B cell (primary cell): ENCODE results near the gene HDAC7. TPM values are rescaled to one million over a fixed set of nuclear protein-coding genes. Genes with fewer than 3 reads are reported as not detected.
A peak's percentile ranks its signal among the peaks of the same experiment; 100 is the strongest.

Experiments
- ATAC-seq: fragments of 200-7000 bp; cut with Tn5 transposase; one replicate; pipeline ENCODE4 v1.10.0; 2021; ENCODE audit warnings: low read depth, mild to moderate bottlenecking, moderate number of reproducible peaks, moderate library complexity
- CTCF ChIA-PET: fragments of 350-600 bp; sonication (Branson Sonifier 250); formaldehyde crosslinking; loops from one replicate; lab custom pipeline; 2021; ENCODE audit warnings: antibody characterized with exemption, inconsistent platforms; lab: Charles Lee
- POLR2A ChIA-PET: fragments of 350-600 bp; sonication (Branson Sonifier 250); formaldehyde crosslinking; loops from one replicate; lab custom pipeline; 2021; ENCODE audit warnings: antibody characterized with exemption; lab: Charles Lee
- DNase-seq: peaks from one replicate; pipeline ENCODE4 v3.0.0; 2013
- H2AFZ ChIP-seq: 2 replicates; pipeline ENCODE4 v1.6.1; 2012; ENCODE audit warnings: mild to moderate bottlenecking, low read depth, low read length; ENCODE audit not compliant: insufficient read depth, poor library complexity, severe bottlenecking
- H3K27ac ChIP-seq, 2 donors: 1 replicate in 1 of 2; 2 replicates in 1 of 2; pipeline ENCODE4 v1.5.1; 2012 to 2013; ENCODE audit warnings: low read length in 2 of 2, mild to moderate bottlenecking in 2 of 2, moderate library complexity in 1 of 2
- H3K27me3 ChIP-seq, 4 experiments: fragments of 200-600 bp in 1 of 4; sonication (generic) in 1 of 4; replicated peaks in 1 of 4; 1 replicate in 2 of 4; 2 replicates in 2 of 4; pipeline versions ENCODE4 v1.6.1 to v1.7.0; 2013 to 2016; ENCODE audit warnings: low read length in 3 of 4, mild to moderate bottlenecking in 2 of 4, mixed read lengths in 1 of 4, moderate library complexity in 1 of 4; ENCODE audit not compliant: insufficient read depth in 4 of 4, control insufficient read depth in 3 of 4; ENCODE audit errors: control extremely low read depth in 1 of 4
- H3K36me3 ChIP-seq, 2 experiments: replicated peaks in 1 of 2; 1 replicate in 1 of 2; 2 replicates in 1 of 2; pipeline versions ENCODE4 v1.6.1 to v1.7.1; 2013; ENCODE audit warnings: low read length in 1 of 2; ENCODE audit not compliant: insufficient read depth in 2 of 2, control insufficient read depth in 1 of 2; ENCODE audit errors: control extremely low read depth in 1 of 2, extremely low read depth in 1 of 2
- H3K4me1 ChIP-seq, 2 donors: fragments of 200-600 bp in 1 of 2; sonication (generic) in 1 of 2; 1 replicate in 1 of 2; 2 replicates in 1 of 2; pipeline versions ENCODE4 v1.5.1 to v1.6.1; 2013 to 2017; ENCODE audit warnings: low read length in 2 of 2; ENCODE audit not compliant: control insufficient read depth in 2 of 2, insufficient read depth in 2 of 2
- H3K4me2 ChIP-seq: replicated peaks from 2 replicates; pipeline ENCODE3; 2012; ENCODE audit warnings: mild to moderate bottlenecking, low read depth, low read length; ENCODE audit not compliant: poor library complexity, severe bottlenecking
- H3K4me3 ChIP-seq, 5 experiments: fragments of 200-600 bp in 1 of 5; sonication (generic) in 1 of 5; 1 replicate in 3 of 5; 2 replicates in 2 of 5; pipeline versions ENCODE4 v1.5.1 to v1.7.0; 2011 to 2016; ENCODE audit warnings: low read length in 4 of 5, mild to moderate bottlenecking in 4 of 5, low read depth in 2 of 5, control low read depth in 1 of 5, moderate library complexity in 1 of 5; ENCODE audit not compliant: insufficient read depth in 1 of 5; ENCODE audit errors: control extremely low read depth in 1 of 5, extremely low read depth in 1 of 5
- H3K79me2 ChIP-seq: fragments of 200-600 bp; sonication (generic); one replicate; pipeline ENCODE4 v1.6.0; 2016; ENCODE audit warnings: low read length; ENCODE audit not compliant: control insufficient read depth, insufficient read depth
- H3K9ac ChIP-seq: fragments of 200-600 bp; sonication (generic); 2 replicates; pipeline ENCODE4 v1.6.1; 2017; ENCODE audit warnings: mild to moderate bottlenecking, low read length, moderate library complexity
- H3K9me3 ChIP-seq, 3 donors: one replicate each; pipeline versions ENCODE4 v1.6.1 to v1.7.1; 2013; ENCODE audit warnings: low read length in 2 of 3; ENCODE audit not compliant: control insufficient read depth in 2 of 3, insufficient read depth in 1 of 3; ENCODE audit errors: control extremely low read depth in 1 of 3
- H4K20me1 ChIP-seq: 2 replicates; pipeline ENCODE4 v1.6.0; 2012; ENCODE audit warnings: mild to moderate bottlenecking, low read length; ENCODE audit not compliant: insufficient read depth, control insufficient read depth, poor library complexity, severe bottlenecking
- H3K27ac Mint-ChIP-seq: one replicate; pipeline ENCODE4 v1.8.0; 2021; ENCODE audit warnings: mixed read lengths
- H3K27me3 Mint-ChIP-seq: one replicate; pipeline ENCODE4 v1.8.0; 2021; ENCODE audit warnings: mixed read lengths
- H3K4me1 Mint-ChIP-seq: one replicate; pipeline ENCODE4 v1.8.0; 2021; ENCODE audit warnings: mixed read lengths
- H3K4me3 Mint-ChIP-seq: one replicate; pipeline ENCODE4 v1.8.0; 2021; ENCODE audit warnings: mixed read lengths
- H3K9me3 Mint-ChIP-seq: one replicate; pipeline ENCODE4 v1.8.0; 2022; ENCODE audit warnings: mixed read lengths; ENCODE audit not compliant: insufficient read depth
- EZH2 ChIP-seq: IDR thresholded peaks from 2 replicates; pipeline ENCODE4 v1.6.1; 2012; ENCODE audit warnings: borderline replicate concordance, low read depth, mild to moderate bottlenecking, moderate library complexity, low read length; ENCODE audit not compliant: insufficient read depth, poor library complexity, severe bottlenecking
- WGBS: methylation state at CpG from one replicate; pipeline ENCODE4 v1.1.5; 2013; ENCODE audit warnings: missing lambda C conversion rate; ENCODE audit not compliant: insufficient coverage; 5-methylcytosine and 5-hydroxymethylcytosine counted together
- intact Hi-C: fragments of 100-400 bp; cut with micrococcal nuclease; formaldehyde crosslinking; loops from one replicate; pipeline ENCODE4 v1.10.0; 2022
- polyA plus RNA-seq: library from polyadenylated mRNA; depleted of rRNA; stranded (reverse); fragments of >200 nt; gene quantifications from 2 replicates; pipeline ENCODE4 v1.2.3, GENCODE V29; 2012
- total RNA-seq, 2 donors: library from RNA; stranded (reverse); fragments of 120-200 nt in 1 of 2; gene quantifications; 1 replicate in 1 of 2; 2 replicates in 1 of 2; pipeline versions ENCODE4 v1.2.3 to v1.2.4, GENCODE V29; 2013 to 2022
- TF ChIP-seq, protein P1 (sequence below): fragments of 200-600 bp; IDR thresholded peaks from one replicate; pipeline ENCODE4 v1.8.0; 2022; ENCODE audit warnings: antibody characterized with exemption, mild to moderate bottlenecking

The HDAC7 gene
- total and polyA plus RNA-seq, 2 donors (not counting 1 experiment from before 2014, with no cell fraction given): 87.2 to 178 TPM

- ChIA-PET CTCF (interaction anchor here (0.5 to 14.1 kb wide), 4 partner anchors 9 to 55 kb away, joined by 3 to 452 read pairs (median 104); partner anchors contain the start of gene SLC48A1), POLR2A (no interaction called here)
- Mint-ChIP-seq H3K9me3 (no peaks in the 10 kb centered on the region), H3K4me3 (no peak overlapping the region), H3K27me3 (no peaks in the 10 kb centered on the region), H3K27ac (peak overlapping the region; percentile 12), H3K4me1 (peaks cover 61% of the 10 kb centered on the region)
- Histone ChIP-seq H3K4me1 (peaks cover 40 to 59% of the 10 kb centered on the region in 2 donors), H4K20me1 (no peaks in the 10 kb centered on the region), H3K9ac (no peak overlapping the region), H3K27ac (no peak overlapping the region), H3K9me3 (no peaks in the 10 kb centered on the region), H3K4me3 (no peak overlapping the region), H2AFZ (no peak overlapping the region), H3K79me2 (no peaks in the 10 kb centered on the region), H3K36me3 (no peaks in the 10 kb centered on the region), H3K4me2 (no peak overlapping the region), H3K27me3 (no peaks in the 10 kb centered on the region)
- no peak for DNase-seq
- intact Hi-C loops: no loop called here
- no peak for ATAC-seq
- WGBS: 96% methylated on average over 6 of the region's 7 CpGs
- no peak for TF ChIP-seq EZH2
- TF ChIP-seq, protein P1, sequence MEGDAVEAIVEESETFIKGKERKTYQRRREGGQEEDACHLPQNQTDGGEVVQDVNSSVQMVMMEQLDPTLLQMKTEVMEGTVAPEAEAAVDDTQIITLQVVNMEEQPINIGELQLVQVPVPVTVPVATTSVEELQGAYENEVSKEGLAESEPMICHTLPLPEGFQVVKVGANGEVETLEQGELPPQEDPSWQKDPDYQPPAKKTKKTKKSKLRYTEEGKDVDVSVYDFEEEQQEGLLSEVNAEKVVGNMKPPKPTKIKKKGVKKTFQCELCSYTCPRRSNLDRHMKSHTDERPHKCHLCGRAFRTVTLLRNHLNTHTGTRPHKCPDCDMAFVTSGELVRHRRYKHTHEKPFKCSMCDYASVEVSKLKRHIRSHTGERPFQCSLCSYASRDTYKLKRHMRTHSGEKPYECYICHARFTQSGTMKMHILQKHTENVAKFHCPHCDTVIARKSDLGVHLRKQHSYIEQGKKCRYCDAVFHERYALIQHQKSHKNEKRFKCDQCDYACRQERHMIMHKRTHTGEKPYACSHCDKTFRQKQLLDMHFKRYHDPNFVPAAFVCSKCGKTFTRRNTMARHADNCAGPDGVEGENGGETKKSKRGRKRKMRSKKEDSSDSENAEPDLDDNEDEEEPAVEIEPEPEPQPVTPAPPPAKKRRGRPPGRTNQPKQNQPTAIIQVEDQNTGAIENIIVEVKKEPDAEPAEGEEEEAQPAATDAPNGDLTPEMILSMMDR: no peak
Measured at GRCh38 chr12:47752552-47752951, 67.2 kb downstream of the HDAC7 start.

- peaks cover 61% of the 10 kb centered on the region for H3K4me1 Mint-ChIP-seq
- H3K4me1 ChIP-seq: peaks cover 40 to 59% of the 10 kb centered on the region in 2 donors
- H3K27ac ChIP-seq: no peak overlapping the region
- no peak overlapping the region for H3K9ac ChIP-seq
- no peak overlapping the region for H3K4me3 ChIP-seq
- no peak overlapping the region for H3K4me2 ChIP-seq
- no peaks in the 10 kb centered on the region for H3K27me3 Mint-ChIP-seq
- H2AFZ ChIP-seq: no peak overlapping the region
- H3K79me2 ChIP-seq: no peaks in the 10 kb centered on the region
- 96% methylated on average over 4 of the region's 4 CpGs for WGBS
- ATAC-seq: no peak
- H3K27ac Mint-ChIP-seq: peak overlapping the region; percentile 10
- H3K9me3 Mint-ChIP-seq: no peaks in the 10 kb centered on the region
- H4K20me1 ChIP-seq: no peaks in the 10 kb centered on the region
- CTCF ChIA-PET: interaction anchor here (1.2 to 14.1 kb wide), 4 partner anchors 8 to 36 kb away, joined by 4 to 452 read pairs (median 104); partner anchors contain the start of gene SLC48A1
- no peaks in the 10 kb centered on the region for H3K36me3 ChIP-seq
- H3K27me3 ChIP-seq: no peaks in the 10 kb centered on the region
- DNase-seq: no peak
- no peaks in the 10 kb centered on the region for H3K9me3 ChIP-seq
- H3K4me3 Mint-ChIP-seq: no peak overlapping the region
- TF ChIP-seq, protein P1: no peak
- no peak for TF ChIP-seq EZH2
- intact Hi-C loops: no loop called here
- POLR2A ChIA-PET: no interaction called here
Measured at GRCh38 chr12:47752121-47752520, 67.6 kb downstream of the HDAC7 start.
